Uterus (tissue), 2 donors: ENCODE data around the gene ARGLU1.

Source experiments
- CTCF ChIP-seq, 4 experiments: fragments of 200-600 bp in 2 of 4; fragments of 450-650 bp in 2 of 4; sonication (generic) in 2 of 4; IDR thresholded peaks; one replicate each; pipeline ENCODE4 v1.5.1; 2016 to 2019; ENCODE audit warnings: antibody characterized with exemption in 4 of 4, mild to moderate bottlenecking in 2 of 4, moderate library complexity in 1 of 4
- POLR2A ChIP-seq, 2 donors: fragments of 450-650 bp; IDR thresholded peaks; one replicate each; pipeline ENCODE4 v1.6.1; 2016; ENCODE audit warnings: antibody characterized with exemption in 2 of 2, mild to moderate bottlenecking in 1 of 2, moderate library complexity in 1 of 2

DNA sequence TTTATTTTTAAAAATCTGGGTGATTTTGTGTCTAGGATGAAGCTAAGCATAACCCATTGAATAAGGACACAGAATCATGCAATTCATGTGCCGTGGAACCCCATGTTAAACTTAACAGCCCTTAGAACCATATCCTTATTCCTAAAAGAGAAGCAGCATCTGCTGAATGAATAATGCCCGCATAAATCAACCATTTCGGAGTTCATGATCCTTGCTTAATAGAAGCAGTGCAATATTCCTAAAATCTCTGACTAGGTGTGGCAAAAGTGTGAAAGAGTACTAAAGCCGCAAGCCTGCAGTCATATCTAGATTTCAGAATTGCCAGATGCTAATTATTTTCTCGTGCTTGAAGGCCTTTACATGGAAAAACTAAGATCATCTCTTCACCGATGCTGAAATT, 33.6 kb upstream of the ARGLU1 start:
- no peak for TF ChIP-seq CTCF (IDR thresholded peaks at IDR 0.05)
- no peak for TF ChIP-seq POLR2A (IDR thresholded peaks at IDR 0.05)
